ENCODE results near the gene NUMBL. TPM values are rescaled to one million over a fixed set of nuclear protein-coding genes. Genes with fewer than 3 reads are reported as not detected.
A peak's percentile ranks its signal among the peaks of the same experiment; 100 is the strongest.

The NUMBL gene
- total and polyA plus RNA-seq, 9 of the 15 experiments (the other 6 are each of a cell fraction or from before 2014, with no cell fraction given), result 0.39 to 38.6 (median 6.6) TPM

DNA sequence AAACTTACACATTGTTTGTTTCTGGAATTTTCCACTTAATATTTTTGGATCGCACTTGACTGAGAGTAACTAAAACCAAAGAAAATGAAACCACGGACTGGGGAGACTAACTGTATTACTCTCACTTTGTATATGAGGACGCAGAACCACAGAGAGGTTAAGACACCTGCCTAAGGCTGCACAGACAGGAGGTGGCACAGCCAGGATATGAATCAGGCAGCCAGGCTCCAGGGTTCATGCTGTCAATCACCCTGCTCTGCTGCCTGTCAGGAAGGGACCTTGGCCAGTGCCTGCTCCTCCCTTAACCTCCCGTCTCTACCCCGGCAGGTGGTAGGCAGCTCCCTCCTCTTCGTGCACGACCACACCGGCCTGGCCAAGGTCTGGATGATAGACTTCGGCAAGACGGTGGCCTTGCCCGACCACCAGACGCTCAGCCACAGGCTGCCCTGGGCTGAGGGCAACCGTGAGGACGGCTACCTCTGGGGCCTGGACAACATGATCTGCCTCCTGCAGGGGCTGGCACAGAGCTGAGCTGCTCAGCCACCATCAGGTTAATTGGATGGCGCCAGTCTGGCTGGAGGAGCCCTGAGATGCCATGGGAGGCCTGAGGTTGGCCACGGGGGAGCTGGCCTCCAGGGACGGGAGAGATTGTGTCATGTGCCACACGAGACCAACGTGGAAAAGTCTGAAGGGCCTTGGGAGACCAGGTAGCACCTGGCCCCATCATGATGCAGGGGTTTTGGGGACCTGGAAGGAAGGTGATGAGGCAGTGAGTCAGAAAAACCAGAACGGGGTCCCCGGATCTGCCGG lies 48.8 kb upstream of the NUMBL start:
- H3K4me3 ChIP-seq, result no peak overlapping the region
- ATAC-seq (no peak), DNase-seq (ENCODE audit: extremely low read depth in 1 of 4, low spot score in 3 of 4) (no peak), FAIRE-seq (no peak)
- no peaks in the 10 kb centered on the region for H3K27me3 ChIP-seq (ENCODE audit: control insufficient read depth in 2 of 2, insufficient read depth in 2 of 2, low read length in 2 of 2)
- H3K79me2 ChIP-seq (ENCODE audit: control insufficient read depth, insufficient read depth, low read length), result no peaks in the 10 kb centered on the region
- no peak overlapping the region for H3K27ac ChIP-seq (ENCODE audit: extremely low read depth, low read depth, low read length)
- no peaks in the 10 kb centered on the region for H3K9me1 ChIP-seq (ENCODE audit: control insufficient read depth, insufficient read depth, low read length)
- H3K9me3 ChIP-seq (replicated peaks; ENCODE audit: control insufficient read depth, insufficient read depth, low read depth, low read length), result no peaks in the 10 kb centered on the region
- no peak overlapping the region for H3K4me2 ChIP-seq (ENCODE audit: insufficient read depth, low read length)
- H3K36me3 ChIP-seq (ENCODE audit: control insufficient read depth, insufficient read depth, low read length), result peaks cover 50% of the 10 kb centered on the region; the same call in 2 of the 3 replicates
- H2AFZ ChIP-seq (ENCODE audit: low read depth, low read length), result no peak overlapping the region
- WGBS (ENCODE audit: insufficient coverage, low coverage, missing lambda C conversion rate), result 85% methylated on average over 21 of the region's 22 CpGs
- 0 out of 2 replicates have a peak, but pooled peaks cover 3% of the 10 kb centered on the region for H4K20me1 ChIP-seq (replicated peaks; ENCODE audit: control insufficient read depth, insufficient read depth, low read length)
- ChIA-PET POLR2A (interaction anchor here (0.6 to 2.0 kb wide), 3 partner anchors 9 to 11 kb away, joined by 3 to 9 read pairs (median 4); partner anchors contain the start of genes ACTMAP and SNRPA), CTCF (ENCODE audit: low intra/inter-chr PET ratio) (no interaction called here)
- peaks cover 0 to 34% of the 10 kb centered on the region in 2 experiments; a peak in 3 of 5 replicates for H3K4me1 ChIP-seq (replicated peaks in 1 of 2; ENCODE audit: control insufficient read depth in 2 of 2, insufficient read depth in 2 of 2, low read length in 2 of 2)
- peak overlapping the region in 1 of 2 experiments; percentile 84; a peak in 2 of 4 replicates for H3K9ac ChIP-seq (ENCODE audit: insufficient read depth in 1 of 2, low read depth in 2 of 2, low read length in 2 of 2)
- in situ Hi-C loops (cut with MboI) (no loop called here), intact Hi-C loops (cut with micrococcal nuclease) (no loop called here)
- TF ChIP-seq, protein P1, sequence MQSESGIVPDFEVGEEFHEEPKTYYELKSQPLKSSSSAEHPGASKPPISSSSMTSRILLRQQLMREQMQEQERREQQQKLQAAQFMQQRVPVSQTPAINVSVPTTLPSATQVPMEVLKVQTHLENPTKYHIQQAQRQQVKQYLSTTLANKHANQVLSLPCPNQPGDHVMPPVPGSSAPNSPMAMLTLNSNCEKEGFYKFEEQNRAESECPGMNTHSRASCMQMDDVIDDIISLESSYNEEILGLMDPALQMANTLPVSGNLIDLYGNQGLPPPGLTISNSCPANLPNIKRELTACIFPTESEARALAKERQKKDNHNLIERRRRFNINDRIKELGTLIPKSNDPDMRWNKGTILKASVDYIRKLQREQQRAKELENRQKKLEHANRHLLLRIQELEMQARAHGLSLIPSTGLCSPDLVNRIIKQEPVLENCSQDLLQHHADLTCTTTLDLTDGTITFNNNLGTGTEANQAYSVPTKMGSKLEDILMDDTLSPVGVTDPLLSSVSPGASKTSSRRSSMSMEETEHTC (IDR thresholded peaks at IDR 0.05), result no peak
- TF ChIP-seq, protein P2, sequence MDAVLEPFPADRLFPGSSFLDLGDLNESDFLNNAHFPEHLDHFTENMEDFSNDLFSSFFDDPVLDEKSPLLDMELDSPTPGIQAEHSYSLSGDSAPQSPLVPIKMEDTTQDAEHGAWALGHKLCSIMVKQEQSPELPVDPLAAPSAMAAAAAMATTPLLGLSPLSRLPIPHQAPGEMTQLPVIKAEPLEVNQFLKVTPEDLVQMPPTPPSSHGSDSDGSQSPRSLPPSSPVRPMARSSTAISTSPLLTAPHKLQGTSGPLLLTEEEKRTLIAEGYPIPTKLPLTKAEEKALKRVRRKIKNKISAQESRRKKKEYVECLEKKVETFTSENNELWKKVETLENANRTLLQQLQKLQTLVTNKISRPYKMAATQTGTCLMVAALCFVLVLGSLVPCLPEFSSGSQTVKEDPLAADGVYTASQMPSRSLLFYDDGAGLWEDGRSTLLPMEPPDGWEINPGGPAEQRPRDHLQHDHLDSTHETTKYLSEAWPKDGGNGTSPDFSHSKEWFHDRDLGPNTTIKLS (IDR thresholded peaks at IDR 0.05; ENCODE audit: borderline replicate concordance, low read depth), result peak; percentile 54; the same call in 1 of the 2 replicates
- TF ChIP-seq, protein P3, sequence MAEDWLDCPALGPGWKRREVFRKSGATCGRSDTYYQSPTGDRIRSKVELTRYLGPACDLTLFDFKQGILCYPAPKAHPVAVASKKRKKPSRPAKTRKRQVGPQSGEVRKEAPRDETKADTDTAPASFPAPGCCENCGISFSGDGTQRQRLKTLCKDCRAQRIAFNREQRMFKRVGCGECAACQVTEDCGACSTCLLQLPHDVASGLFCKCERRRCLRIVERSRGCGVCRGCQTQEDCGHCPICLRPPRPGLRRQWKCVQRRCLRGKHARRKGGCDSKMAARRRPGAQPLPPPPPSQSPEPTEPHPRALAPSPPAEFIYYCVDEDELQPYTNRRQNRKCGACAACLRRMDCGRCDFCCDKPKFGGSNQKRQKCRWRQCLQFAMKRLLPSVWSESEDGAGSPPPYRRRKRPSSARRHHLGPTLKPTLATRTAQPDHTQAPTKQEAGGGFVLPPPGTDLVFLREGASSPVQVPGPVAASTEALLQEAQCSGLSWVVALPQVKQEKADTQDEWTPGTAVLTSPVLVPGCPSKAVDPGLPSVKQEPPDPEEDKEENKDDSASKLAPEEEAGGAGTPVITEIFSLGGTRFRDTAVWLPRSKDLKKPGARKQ (CRISPR knock-in tag; IDR thresholded peaks at IDR 0.05), result no peak
- TF ChIP-seq, protein P4, sequence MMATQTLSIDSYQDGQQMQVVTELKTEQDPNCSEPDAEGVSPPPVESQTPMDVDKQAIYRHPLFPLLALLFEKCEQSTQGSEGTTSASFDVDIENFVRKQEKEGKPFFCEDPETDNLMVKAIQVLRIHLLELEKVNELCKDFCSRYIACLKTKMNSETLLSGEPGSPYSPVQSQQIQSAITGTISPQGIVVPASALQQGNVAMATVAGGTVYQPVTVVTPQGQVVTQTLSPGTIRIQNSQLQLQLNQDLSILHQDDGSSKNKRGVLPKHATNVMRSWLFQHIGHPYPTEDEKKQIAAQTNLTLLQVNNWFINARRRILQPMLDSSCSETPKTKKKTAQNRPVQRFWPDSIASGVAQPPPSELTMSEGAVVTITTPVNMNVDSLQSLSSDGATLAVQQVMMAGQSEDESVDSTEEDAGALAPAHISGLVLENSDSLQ (IDR thresholded peaks at IDR 0.05), result peak; percentile 59
- TF ChIP-seq RBFOX2 (IDR thresholded peaks at IDR 0.05; ENCODE audit: low read depth, low read length) (0 out of 2 replicates have a peak, but pooled peaks have one; percentile 16), POLR2G (IDR thresholded peaks at IDR 0.05; ENCODE audit: low read depth, low read length) (peak; percentile 61), ZFP36 (IDR thresholded peaks at IDR 0.05; ENCODE audit: low read depth, low read length, partially characterized antibody) (peak; percentile 71), POLR2H (tag; IDR thresholded peaks at IDR 0.05; ENCODE audit: low read depth) (no peak), BRD9 (IDR thresholded peaks at IDR 0.05; ENCODE audit: low read depth, partially characterized antibody) (peak; percentile 55)
- TF ChIP-seq, protein P5, sequence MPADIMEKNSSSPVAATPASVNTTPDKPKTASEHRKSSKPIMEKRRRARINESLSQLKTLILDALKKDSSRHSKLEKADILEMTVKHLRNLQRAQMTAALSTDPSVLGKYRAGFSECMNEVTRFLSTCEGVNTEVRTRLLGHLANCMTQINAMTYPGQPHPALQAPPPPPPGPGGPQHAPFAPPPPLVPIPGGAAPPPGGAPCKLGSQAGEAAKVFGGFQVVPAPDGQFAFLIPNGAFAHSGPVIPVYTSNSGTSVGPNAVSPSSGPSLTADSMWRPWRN (IDR thresholded peaks at IDR 0.05; ENCODE audit: low read depth), result no peak
- BruUV-seq (replicated peaks), result no TSS peak

Data from K562 (cell line).